ENCODE data around the gene SMAP1.

GRCh38 chr6:70633870-70634269, 33.8 kb upstream of the SMAP1 start:
- TF ChIP-seq CTCF (IDR thresholded peaks at IDR 0.05) (no peak), POLR2A (IDR thresholded peaks at IDR 0.05) (no peak)

All from right lobe of liver (tissue), 4 donors.